GM13976 (cell line): ENCODE results near the gene SPRN.
"Not testable (repeated sequence)": the region's sequence is repeated elsewhere in the genome, so short reads cannot be mapped to it uniquely, and the experiment has no call there.

ENCODE experiments used
- DNase-seq: peaks from one replicate; pipeline ENCODE4 v3.0.0; 2012; ENCODE audit warnings: low spot score
- CTCF ChIP-seq: IDR thresholded peaks from 2 replicates; pipeline ENCODE4 v1.5.1; 2012; ENCODE audit warnings: borderline replicate concordance, mild to moderate bottlenecking; ENCODE audit not compliant: insufficient read depth; ENCODE audit errors: extremely low read depth, missing control alignments, control extremely low read depth
- in situ Hi-C: fragments of 300-500 bp; cut with MboI; formaldehyde crosslinking; loops from one replicate; pipeline ENCODE4 v1.12.0; 2022; ENCODE audit warnings: low sequenced_read_pairs, mixed read lengths, inconsistent platforms; ENCODE audit not compliant: unreplicated experiment

SPRN gene

GRCh38 chr10:133420579-133420978, 3.8 kb downstream of the SPRN start:
- no peak for DNase-seq
- TF ChIP-seq CTCF, result no peak
- in situ Hi-C loops, result no loop called here

- no peak for TF ChIP-seq CTCF
- DNase-seq, result peak; percentile 22
- in situ Hi-C loops, result no loop called here
Measured at GRCh38 chr10:133420028-133420427, 4.4 kb downstream of the SPRN start.

- in situ Hi-C loops, result no loop called here
- peak; percentile 29 for DNase-seq
- TF ChIP-seq CTCF, result no peak
Measured at GRCh38 chr10:133419211-133419950, 5.0 kb downstream of the SPRN start.

GRCh38 chr10:133418289-133418993, 6.0 kb downstream of the SPRN start:
- TF ChIP-seq CTCF, result no peak
- DNase-seq, result peak; percentile 16
- in situ Hi-C loops, result no loop called here

GRCh38 chr10:133415752-133416151, 8.7 kb downstream of the SPRN start:
- DNase-seq, result no peak
- TF ChIP-seq CTCF, result no peak
- in situ Hi-C loops, result no loop called here

- in situ Hi-C loops, result not testable (repeated sequence)
Measured at GRCh38 chr10:133414401-133414800, 10.0 kb downstream of the SPRN start.

GRCh38 chr10:133412381-133412711, 12.1 kb downstream of the SPRN start:
- no peak for DNase-seq
- in situ Hi-C loops, result no loop called here
- TF ChIP-seq CTCF, result no peak

More at GRCh38 chr10:133414401-133414800, 10.0 kb downstream of the SPRN start:
- DNase-seq, result not testable (repeated sequence)
